ENCODE data around the gene CYP21A2. TPM values are rescaled to one million over a fixed set of nuclear protein-coding genes. Genes with fewer than 3 reads are reported as not detected.

The CYP21A2 gene
- total RNA-seq, 1 donor from 2014 or later = 0.30 TPM

- Mint-ChIP-seq H3K27ac (ENCODE audit: unreplicated experiment) (no peak overlapping the region), H3K4me1 (ENCODE audit: unreplicated experiment) (peaks cover 45% of the 10 kb centered on the region), H3K9me3 (ENCODE audit: unreplicated experiment) (no peaks in the 10 kb centered on the region), H3K4me3 (ENCODE audit: unreplicated experiment) (no peak overlapping the region), H3K36me3 (ENCODE audit: unreplicated experiment) (no peaks in the 10 kb centered on the region), H3K27me3 (ENCODE audit: unreplicated experiment) (peaks cover 3% of the 10 kb centered on the region)
- no peak for DNase-seq (ENCODE audit: extremely low spot score, unreplicated experiment)
- TF ChIP-seq, protein P1, sequence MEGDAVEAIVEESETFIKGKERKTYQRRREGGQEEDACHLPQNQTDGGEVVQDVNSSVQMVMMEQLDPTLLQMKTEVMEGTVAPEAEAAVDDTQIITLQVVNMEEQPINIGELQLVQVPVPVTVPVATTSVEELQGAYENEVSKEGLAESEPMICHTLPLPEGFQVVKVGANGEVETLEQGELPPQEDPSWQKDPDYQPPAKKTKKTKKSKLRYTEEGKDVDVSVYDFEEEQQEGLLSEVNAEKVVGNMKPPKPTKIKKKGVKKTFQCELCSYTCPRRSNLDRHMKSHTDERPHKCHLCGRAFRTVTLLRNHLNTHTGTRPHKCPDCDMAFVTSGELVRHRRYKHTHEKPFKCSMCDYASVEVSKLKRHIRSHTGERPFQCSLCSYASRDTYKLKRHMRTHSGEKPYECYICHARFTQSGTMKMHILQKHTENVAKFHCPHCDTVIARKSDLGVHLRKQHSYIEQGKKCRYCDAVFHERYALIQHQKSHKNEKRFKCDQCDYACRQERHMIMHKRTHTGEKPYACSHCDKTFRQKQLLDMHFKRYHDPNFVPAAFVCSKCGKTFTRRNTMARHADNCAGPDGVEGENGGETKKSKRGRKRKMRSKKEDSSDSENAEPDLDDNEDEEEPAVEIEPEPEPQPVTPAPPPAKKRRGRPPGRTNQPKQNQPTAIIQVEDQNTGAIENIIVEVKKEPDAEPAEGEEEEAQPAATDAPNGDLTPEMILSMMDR (IDR thresholded peaks at IDR 0.05) = no peak
These were observed 51.0 kb downstream of the CYP21A2 start for GRCh38 chr6:32089082-32089828.

Other genes starting within 250 kb of the CYP21A2 start
- 73.0 and 73.4 TPM in 2 replicates for gene VARS1, start 242.7 kb upstream of the CYP21A2 start, total RNA-seq
- 50.6 and 54.3 TPM in 2 replicates for gene LSM2, start 231.4 kb upstream of the CYP21A2 start, total RNA-seq
- gene HSPA1L, start 223.1 kb upstream of the CYP21A2 start, total RNA-seq = 1.1 and 1.7 TPM in 2 replicates
- 19.7 and 24.8 TPM in 2 replicates for gene HSPA1A, start 222.9 kb upstream of the CYP21A2 start, total RNA-seq
- 65.5 and 65.8 TPM in 2 replicates for gene HSPA1B, start 210.7 kb upstream of the CYP21A2 start, total RNA-seq
- 74.8 and 83.6 TPM in 2 replicates for gene NEU1, start 175.6 kb upstream of the CYP21A2 start, total RNA-seq
- gene SLC44A4, start 159.4 kb upstream of the CYP21A2 start, total RNA-seq = not detected in 2 replicates
- gene EHMT2, start 140.7 kb upstream of the CYP21A2 start, total RNA-seq = 62.4 and 66.7 TPM in 2 replicates
- 8.3 and 8.8 TPM in 2 replicates for gene ZBTB12, start 136.3 kb upstream of the CYP21A2 start, total RNA-seq
- gene C2, start 110.7 kb upstream of the CYP21A2 start, total RNA-seq = 2.3 and 2.4 TPM in 2 replicates
- 4.2 and 6.9 TPM in 2 replicates for gene CFB, start 92.3 kb upstream of the CYP21A2 start, total RNA-seq
- 59.3 and 66.8 TPM in 2 replicates for gene NELFE, start 79.4 kb upstream of the CYP21A2 start, total RNA-seq
- 69.3 and 84.3 TPM in 2 replicates for gene SKIC2, start 79.2 kb upstream of the CYP21A2 start, total RNA-seq
- 28.6 and 30.8 TPM in 2 replicates for gene DXO, start 66.3 kb upstream of the CYP21A2 start, total RNA-seq
- 13.5 and 15.2 TPM in 2 replicates for gene C4A, start 56.4 kb upstream of the CYP21A2 start, total RNA-seq
- gene C4B, start 23.6 kb upstream of the CYP21A2 start, total RNA-seq = 10.5 and 11.8 TPM in 2 replicates
- 13.1 and 13.9 TPM in 2 replicates for gene TNXB, start 70.9 kb downstream of the CYP21A2 start, total RNA-seq
- gene ATF6B, start 89.8 kb downstream of the CYP21A2 start, total RNA-seq = 109 and 116 TPM in 2 replicates
- 5.3 and 7.5 TPM in 2 replicates for gene FKBPL, start 91.9 kb downstream of the CYP21A2 start, total RNA-seq
- gene PRRT1, start 113.5 kb downstream of the CYP21A2 start, total RNA-seq = 1.2 and 2.1 TPM in 2 replicates
- gene PPT2, start 115.7 kb downstream of the CYP21A2 start, total RNA-seq = 40.8 and 45.5 TPM in 2 replicates
- 21.4 and 22.8 TPM in 2 replicates for gene EGFL8, start 126.2 kb downstream of the CYP21A2 start, total RNA-seq
- 81.1 and 82.6 TPM in 2 replicates for gene AGPAT1, start 137.7 kb downstream of the CYP21A2 start, total RNA-seq
- 47.1 and 51.6 TPM in 2 replicates for gene RNF5, start 140.0 kb downstream of the CYP21A2 start, total RNA-seq
- 3.8 and 4.1 TPM in 2 replicates for gene AGER, start 145.8 kb downstream of the CYP21A2 start, total RNA-seq
- gene PBX2, start 151.8 kb downstream of the CYP21A2 start, total RNA-seq = 71.4 and 77.1 TPM in 2 replicates
- 7.5 TPM in 2 replicates for gene GPSM3, start 154.2 kb downstream of the CYP21A2 start, total RNA-seq
- 0.83 and 1.5 TPM in 2 replicates for gene NOTCH4, start 185.7 kb downstream of the CYP21A2 start, total RNA-seq